K562 (cell line): ENCODE results near the gene CEP70. TPM values are rescaled to one million over a fixed set of nuclear protein-coding genes. Genes with fewer than 3 reads are reported as not detected.
"Not testable (repeated sequence)": the region's sequence is repeated elsewhere in the genome, so short reads cannot be mapped to it uniquely, and the experiment has no call there.

ENCODE experiments used
- ATAC-seq: fragments of 200-7000 bp; cut with Tn5 transposase; 3 replicates; pipeline ENCODE4 v1.9.1; 2020; ENCODE audit warnings: moderate library complexity
- BruUV-seq: library from RNA; stranded (reverse); fragments of 400-500 nt; replicated peaks from 2 replicates; lab custom pipeline; 2021; lab: Mats Ljungman, UMichigan
- CTCF ChIA-PET: fragments of 300-600 bp; formaldehyde crosslinking; extraction: SDS; loops from one replicate; lab custom pipeline; 2021; ENCODE audit warnings: low intra/inter-chr PET ratio; lab: Yijun Ruan, JAX
- POLR2A ChIA-PET: fragments of 300-600, 350-650 bp; sonication (Branson Sonifier 250); formaldehyde crosslinking; extraction: SDS; loops from one replicate; lab custom pipeline; 2021; ENCODE audit warnings: antibody characterized with exemption, inconsistent platforms; lab: Yijun Ruan, JAX
- DNase-seq, 4 experiments: peaks; one replicate each; pipeline versions ENCODE4 v3.0.0 to v3.0.0-alpha.2; 2011 to 2018; ENCODE audit warnings: low spot score in 3 of 4, mixed read lengths in 3 of 4; ENCODE audit errors: extremely low read depth in 1 of 4
- FAIRE-seq: peaks from 2 replicates; lab custom pipeline; 2011; peaks lifted over from hg19 to GRCh38; lab: Jason Lieb, UNC
- H2AFZ ChIP-seq: 2 replicates; pipeline ENCODE4 v1.6.0; 2011; ENCODE audit warnings: low read depth, low read length, control low read depth, inconsistent platforms
- H3K27ac ChIP-seq: fragments of 200-600 bp; 3 replicates; pipeline ENCODE4 v1.8.0; 2011; ENCODE audit warnings: low read depth, mild to moderate bottlenecking, control low read depth, inconsistent platforms, low read length, moderate library complexity, mixed read lengths; ENCODE audit errors: extremely low read depth
- H3K27me3 ChIP-seq, 2 experiments: fragments of 300-600 bp in 1 of 2; 2 replicates in 1 of 2; 3 replicates in 1 of 2; pipeline versions ENCODE4 v1.6.0 to v1.8.0; 2011; ENCODE audit warnings: inconsistent platforms in 2 of 2, low read length in 2 of 2, mild to moderate bottlenecking in 1 of 2, mixed read lengths in 1 of 2, moderate library complexity in 1 of 2; ENCODE audit not compliant: control insufficient read depth in 2 of 2, insufficient read depth in 2 of 2
- H3K36me3 ChIP-seq: fragments of 300-600 bp; 3 replicates; pipeline ENCODE4 v1.8.0; 2011; ENCODE audit warnings: mild to moderate bottlenecking, low read length, inconsistent platforms; ENCODE audit not compliant: control insufficient read depth, insufficient read depth
- H3K4me1 ChIP-seq, 2 experiments: fragments of 200-600 bp in 1 of 2; replicated peaks in 1 of 2; 2 replicates in 1 of 2; 3 replicates in 1 of 2; pipeline versions ENCODE4 v1.5.1 to v1.8.0; 2011; ENCODE audit warnings: inconsistent platforms in 2 of 2, low read length in 2 of 2, mild to moderate bottlenecking in 1 of 2, mixed read lengths in 1 of 2, moderate library complexity in 1 of 2; ENCODE audit not compliant: control insufficient read depth in 2 of 2, insufficient read depth in 2 of 2
- H3K4me2 ChIP-seq: 2 replicates; pipeline ENCODE4 v1.6.1; 2011; ENCODE audit warnings: low read length, control low read depth, inconsistent platforms, mixed read lengths; ENCODE audit not compliant: insufficient read depth
- H3K4me3 ChIP-seq: fragments of 200-600 bp; sonication (generic), shearing (Covaris generic); 2 replicates; pipeline ENCODE4 v1.5.1; 2016; ENCODE audit warnings: control low read depth, inconsistent platforms
- H3K79me2 ChIP-seq: fragments of 200-600 bp; 3 replicates; pipeline ENCODE4 v1.8.0; 2011; ENCODE audit warnings: low read length, inconsistent platforms; ENCODE audit not compliant: control insufficient read depth, insufficient read depth
- H3K9ac ChIP-seq, 2 experiments: 2 replicates each; pipeline versions ENCODE4 v1.6.0 to v1.6.1; 2011; ENCODE audit warnings: low read depth in 2 of 2, low read length in 2 of 2, control low read depth in 1 of 2, inconsistent platforms in 1 of 2, mild to moderate bottlenecking in 1 of 2, mixed read lengths in 1 of 2; ENCODE audit not compliant: insufficient read depth in 1 of 2
- H3K9me1 ChIP-seq: one replicate; pipeline ENCODE4 v1.6.0; 2011; ENCODE audit warnings: inconsistent platforms, mild to moderate bottlenecking, low read length, moderate library complexity; ENCODE audit not compliant: control insufficient read depth, insufficient read depth
- H3K9me3 ChIP-seq: replicated peaks from 2 replicates; pipeline ENCODE4 v1.5.1; 2011; ENCODE audit warnings: low read depth, low read length, inconsistent platforms; ENCODE audit not compliant: control insufficient read depth, insufficient read depth
- H4K20me1 ChIP-seq: replicated peaks from 2 replicates; pipeline ENCODE4 v1.6.1; 2011; ENCODE audit warnings: low read length, inconsistent platforms, mixed read lengths; ENCODE audit not compliant: control insufficient read depth, insufficient read depth
- ZBTB40 ChIP-seq, 2 experiments: fragments of 450-650 bp in 1 of 2; sonication (generic) in 1 of 2; formaldehyde crosslinking in 1 of 2; IDR thresholded peaks; 2 replicates each; pipeline versions ENCODE4 v1.7.1 to v1.9.0; 2016 to 2022; ENCODE audit warnings: inconsistent platforms in 1 of 2, mild to moderate bottlenecking in 1 of 2, missing genetic modification reagents in 1 of 2
- WGBS: fragments of 100-300 bp; shearing (Covaris generic); methylation state at CpG from one replicate; pipeline ENCODE4 v1.1.6; 2016; ENCODE audit warnings: low coverage, mixed read lengths; ENCODE audit not compliant: insufficient coverage; ENCODE audit errors: missing lambda C conversion rate; 5-methylcytosine and 5-hydroxymethylcytosine counted together
- in situ Hi-C: fragments of 300-500 bp; cut with MboI; formaldehyde crosslinking; loops from 4 replicates; pipeline ENCODE4 v1.15.0; 2018; ENCODE audit warnings: inconsistent platforms, mixed read lengths
- intact Hi-C: fragments of 100-400 bp; cut with micrococcal nuclease; formaldehyde crosslinking; loops from 2 replicates; pipeline ENCODE4 v1.14.2; 2022
- polyA plus RNA-seq, 8 experiments: library from polyadenylated mRNA; depleted of rRNA in 4 of 8; stranded (reverse) in 5 of 8; unstranded in 3 of 8; fragments of >200 nt; fragmentation: Nextera tagmentation in 2 of 8; fragmentation: Illumina TruSeq in 1 of 8; extraction: Ambion mirVana in 2 of 8; extraction: Trizol in 1 of 8; gene quantifications; 2 replicates each; pipeline versions ENCODE4 v1.2.1 to v1.2.3, GENCODE V29; 2011 to 2014; ENCODE audit warnings: inconsistent platforms in 1 of 8, missing spikeins in 1 of 8
- total RNA-seq, 7 experiments: library from RNA; depleted of rRNA in 6 of 7; stranded (reverse); fragments of >200 nt in 6 of 7; fragmentation: Illumina TruSeq in 2 of 7; extraction: Trizol in 2 of 7; gene quantifications; 2 replicates each; pipeline versions ENCODE4 v1.2.1 to v1.2.3, GENCODE V29; 2011 to 2021; ENCODE audit warnings: low replicate concordance in 1 of 7

The CEP70 gene
- total and polyA plus RNA-seq, 9 of the 15 experiments (the other 6 are each of a cell fraction or from before 2014, with no cell fraction given) = 16.1 to 31.5 (median 23.4) TPM

DNA sequence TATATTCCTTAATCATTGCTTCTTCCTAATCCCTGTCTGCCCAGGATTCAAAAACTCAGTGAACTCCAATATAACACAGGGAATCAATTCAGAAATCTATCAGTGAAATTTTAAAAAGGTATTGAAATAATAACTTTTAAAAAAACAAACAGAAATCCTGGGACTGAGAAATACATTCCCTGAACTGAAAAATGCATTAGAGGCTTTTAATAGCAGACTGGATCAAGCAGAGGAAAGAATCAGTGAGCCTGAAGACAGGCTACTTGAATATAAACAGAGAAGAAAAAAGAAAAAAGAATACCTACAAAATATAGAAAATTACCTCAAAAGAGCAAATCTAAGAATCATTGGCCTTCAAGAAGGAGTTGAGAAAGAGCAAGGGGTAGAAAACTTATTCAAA, 54.7 kb downstream of the CEP70 start (continued):
- TF ChIP-seq ZBTB40 (IDR thresholded peaks at IDR 0.05) (no peak), ZBTB40 (CRISPR knock-in tag; IDR thresholded peaks at IDR 0.05) (no peak)
- TF ChIP-seq, all 486 proteins: peak for 0

DNA sequence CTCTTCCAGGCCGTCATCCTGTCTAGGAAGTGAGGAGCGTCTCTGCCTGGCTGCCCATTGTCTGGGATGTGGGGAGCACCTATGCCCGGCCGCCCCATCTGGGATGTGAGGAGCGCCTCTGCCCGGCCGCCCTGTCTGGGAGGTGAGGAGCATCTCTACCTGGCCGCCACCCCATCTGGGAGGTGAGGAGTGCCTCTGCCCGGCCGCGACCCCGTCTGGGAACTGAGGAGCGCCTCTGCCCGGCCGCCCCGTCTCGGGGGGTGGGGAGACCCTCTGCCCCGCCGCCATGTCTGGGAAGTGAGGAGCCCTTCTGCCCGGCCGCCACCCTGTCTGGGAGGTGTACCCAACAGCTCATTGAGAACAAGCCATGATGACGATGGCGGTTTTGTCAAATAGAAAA, 72.6 kb downstream of the CEP70 start:
- H3K4me1 ChIP-seq, H2AFZ ChIP-seq, H3K9me3 ChIP-seq, intact Hi-C loops, H3K27me3 ChIP-seq, ATAC-seq, H3K9me1 ChIP-seq, H3K36me3 ChIP-seq, in situ Hi-C loops, H3K4me3 ChIP-seq, H3K79me2 ChIP-seq, H3K9ac ChIP-seq, BruUV-seq, H3K4me2 ChIP-seq, H4K20me1 ChIP-seq, POLR2A ChIA-PET, DNase-seq, CTCF ChIA-PET, FAIRE-seq, H3K27ac ChIP-seq: not testable (repeated sequence)
- WGBS = 100% methylated on average over 2 of the region's 23 CpGs
